ENCODE results near the gene C12orf57.

Gene C12orf57

GRCh38 chr12:6966351-6966750, 22.5 kb downstream of the C12orf57 start:
- DNase-seq, result no peak

DNA sequence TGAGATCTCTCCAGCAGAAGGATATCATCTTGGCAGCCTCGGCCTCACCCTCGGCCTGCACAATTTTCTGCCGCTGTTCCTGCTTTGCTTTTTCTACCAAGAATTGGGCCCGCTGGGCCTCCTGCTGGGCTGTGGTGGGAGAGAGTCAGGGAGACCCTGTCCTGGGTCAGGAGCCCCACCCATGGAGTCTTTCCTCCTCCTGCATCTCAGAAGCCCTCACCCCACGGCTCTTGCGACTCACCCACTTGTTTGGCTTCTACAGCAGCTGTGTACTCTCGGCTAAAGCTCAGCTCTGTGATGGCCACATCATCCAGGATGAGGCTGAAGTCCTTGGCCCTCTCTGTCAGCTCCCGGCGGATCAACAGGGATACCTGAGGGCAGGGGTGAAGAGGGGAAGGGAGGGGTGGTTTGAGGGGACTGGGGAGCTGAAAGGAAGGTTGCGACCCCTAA, 23.9 kb downstream of the C12orf57 start:
- no peak for DNase-seq

DNA sequence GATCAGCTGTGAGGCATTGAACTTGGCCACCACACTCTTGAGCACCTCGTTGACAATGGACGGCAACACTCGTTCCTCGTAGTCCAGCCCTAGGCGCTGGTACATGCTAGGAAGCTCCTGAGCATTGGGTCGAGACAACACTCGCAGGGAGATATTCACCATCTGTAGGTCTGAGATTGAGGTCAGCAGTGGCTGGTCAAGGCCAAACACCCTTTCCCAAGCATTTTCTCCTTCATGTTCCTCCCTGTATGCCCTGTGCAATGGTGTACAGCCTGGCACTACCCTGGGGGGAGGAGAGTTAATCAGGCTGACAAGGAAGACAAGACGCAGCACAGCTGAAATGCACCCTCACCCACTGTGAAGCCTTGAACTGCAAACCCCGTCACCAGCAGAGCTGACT, 24.6 kb downstream of the C12orf57 start:
- DNase-seq, result no peak

DNA sequence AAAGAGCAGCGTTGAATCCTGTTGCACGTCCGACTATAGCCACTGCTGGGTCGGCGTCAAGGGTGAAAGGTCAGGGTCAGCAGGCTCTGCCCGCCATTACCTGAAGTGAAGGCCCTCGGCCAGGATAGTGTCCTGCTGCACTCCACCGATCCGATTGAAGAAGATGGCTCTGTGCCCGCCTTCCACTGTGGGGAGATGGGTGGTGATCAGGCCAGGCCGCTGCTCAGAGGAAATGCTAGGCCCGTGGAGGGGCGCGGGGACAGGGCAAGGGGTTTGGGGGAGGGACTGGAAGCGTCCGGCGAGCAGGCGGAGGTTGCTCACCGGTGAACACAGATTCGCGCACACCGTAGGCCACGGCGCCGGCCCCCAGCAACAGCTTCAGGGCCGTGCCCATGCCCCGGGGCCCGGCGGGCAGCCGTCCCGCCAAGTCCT, 26.3 kb downstream of the C12orf57 start:
- no peak for DNase-seq

GRCh38 chr12:6974180-6974579, 30.4 kb downstream of the C12orf57 start:
- no peak for DNase-seq

DNA sequence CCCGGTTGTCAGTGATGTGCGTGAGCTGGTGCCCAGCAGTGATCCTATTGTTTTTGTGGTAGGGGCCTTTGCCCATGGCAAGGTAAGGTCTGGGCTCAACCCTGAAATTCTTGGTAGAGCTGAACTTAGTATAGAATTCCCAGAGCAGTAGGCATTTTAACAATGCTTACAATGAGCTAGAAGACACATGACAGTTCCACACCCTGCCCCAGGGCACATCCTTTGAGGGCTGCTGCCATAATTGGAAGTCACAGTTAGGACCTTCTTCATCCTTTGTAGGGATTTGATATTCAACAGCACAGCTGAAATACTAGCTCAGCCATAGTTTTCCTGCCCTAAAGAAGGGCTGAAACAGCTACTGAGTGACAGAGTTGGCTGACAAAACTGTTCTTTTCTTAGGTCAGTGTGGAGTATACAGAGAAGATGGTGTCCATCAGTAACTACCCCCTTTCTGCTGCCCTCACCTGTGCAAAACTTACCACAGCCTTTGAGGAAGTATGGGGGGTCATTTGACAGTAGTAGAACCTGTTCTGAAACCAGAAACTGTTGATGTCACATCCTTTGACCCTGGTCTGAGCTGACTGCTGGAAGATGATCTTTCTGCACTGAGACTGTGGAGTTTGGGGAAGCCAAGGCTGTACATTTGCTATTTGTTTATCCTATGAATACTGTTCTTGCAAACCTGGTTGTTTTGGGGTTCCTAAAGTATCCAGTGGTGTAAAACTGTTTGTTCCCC, 31.6 kb downstream of the C12orf57 start:
- no peak for DNase-seq

DNA sequence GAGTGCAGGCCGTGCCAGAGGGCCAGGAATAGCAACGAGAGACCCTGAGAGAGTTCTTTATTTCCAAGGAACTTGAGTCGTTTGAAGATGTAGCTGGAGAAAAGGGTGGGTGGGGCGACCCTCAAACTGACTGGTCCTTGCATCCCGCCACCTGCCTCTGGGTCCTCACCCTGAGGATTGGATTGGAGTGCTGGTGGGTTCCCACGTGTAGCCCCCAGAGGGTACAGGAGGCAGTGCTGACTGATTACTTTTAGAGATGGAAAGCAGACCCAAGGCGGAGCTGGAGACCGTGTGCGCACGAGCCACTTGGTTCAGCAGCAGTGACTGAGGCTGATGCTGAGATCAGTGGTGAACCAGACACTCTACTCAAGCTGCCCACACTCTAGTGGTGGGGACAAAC, 33.8 kb downstream of the C12orf57 start:
- DNase-seq, result no peak

DNA sequence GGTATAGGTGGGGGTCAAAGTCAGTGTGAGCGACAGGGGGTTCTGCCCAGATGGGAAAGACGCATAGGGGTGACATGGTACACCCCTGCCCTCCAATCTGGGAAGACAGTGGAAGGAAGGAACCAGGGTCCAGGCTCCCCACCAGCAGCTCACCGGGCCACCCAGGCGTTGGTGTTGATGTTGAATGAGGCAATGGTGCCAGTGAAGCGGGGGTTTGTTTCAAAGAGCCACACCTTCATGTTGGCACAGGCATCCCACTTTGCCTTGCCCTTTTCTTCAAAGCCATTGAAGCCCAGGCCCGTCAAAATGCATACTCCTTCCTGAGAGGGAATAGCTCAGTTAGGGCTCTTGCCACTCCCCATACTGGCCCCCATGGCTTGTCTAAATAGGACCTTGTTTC, 34.4 kb downstream of the C12orf57 start:
- no peak for DNase-seq

DNA sequence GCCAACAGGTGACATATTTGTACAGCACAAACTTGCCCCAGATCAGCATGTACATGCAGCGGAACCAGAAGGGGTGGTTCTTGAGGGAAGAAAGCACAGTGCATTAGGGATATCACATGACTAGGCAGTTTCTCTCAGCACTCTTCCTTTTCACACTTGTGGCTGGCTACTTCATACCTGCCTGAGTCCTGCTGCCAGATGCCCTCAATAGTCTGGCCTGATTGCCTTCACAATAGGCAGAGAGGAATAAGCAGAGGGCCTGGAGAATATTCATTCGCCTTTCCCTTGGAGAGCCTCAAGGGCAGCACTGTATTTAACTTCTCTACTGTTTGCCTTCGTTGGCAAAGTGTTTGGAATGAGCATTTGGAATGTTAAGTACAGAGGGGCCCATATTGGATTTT, 34.8 kb downstream of the C12orf57 start:
- no peak for DNase-seq

DNA sequence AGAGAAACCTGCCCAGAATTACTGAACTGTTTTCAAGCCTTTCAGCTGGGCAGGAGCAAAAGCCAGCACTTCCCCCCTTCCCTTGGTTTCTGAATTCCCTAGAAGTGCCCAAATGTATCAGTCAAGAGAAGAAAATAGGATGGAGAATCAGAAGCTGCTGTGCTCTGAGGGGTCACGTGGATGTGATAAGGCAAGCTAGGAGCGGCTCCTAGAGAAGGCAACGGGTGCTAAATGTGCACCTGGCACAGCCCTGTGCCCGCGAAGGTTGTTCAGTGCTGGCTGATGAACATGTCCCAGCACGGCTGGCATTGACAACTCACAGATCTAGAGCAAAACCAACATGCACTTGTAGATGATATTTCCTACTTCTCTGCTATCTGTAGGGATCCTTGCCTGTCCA, 35.2 kb downstream of the C12orf57 start:
- no peak for DNase-seq

- DNase-seq, result no peak
Measured at GRCh38 chr12:6979453-6979852, 35.6 kb downstream of the C12orf57 start.

- no peak for DNase-seq
Measured at GRCh38 chr12:6980075-6980474, 36.3 kb downstream of the C12orf57 start.

GRCh38 chr12:6980740-6981139, 36.9 kb downstream of the C12orf57 start:
- no peak for DNase-seq

DNA sequence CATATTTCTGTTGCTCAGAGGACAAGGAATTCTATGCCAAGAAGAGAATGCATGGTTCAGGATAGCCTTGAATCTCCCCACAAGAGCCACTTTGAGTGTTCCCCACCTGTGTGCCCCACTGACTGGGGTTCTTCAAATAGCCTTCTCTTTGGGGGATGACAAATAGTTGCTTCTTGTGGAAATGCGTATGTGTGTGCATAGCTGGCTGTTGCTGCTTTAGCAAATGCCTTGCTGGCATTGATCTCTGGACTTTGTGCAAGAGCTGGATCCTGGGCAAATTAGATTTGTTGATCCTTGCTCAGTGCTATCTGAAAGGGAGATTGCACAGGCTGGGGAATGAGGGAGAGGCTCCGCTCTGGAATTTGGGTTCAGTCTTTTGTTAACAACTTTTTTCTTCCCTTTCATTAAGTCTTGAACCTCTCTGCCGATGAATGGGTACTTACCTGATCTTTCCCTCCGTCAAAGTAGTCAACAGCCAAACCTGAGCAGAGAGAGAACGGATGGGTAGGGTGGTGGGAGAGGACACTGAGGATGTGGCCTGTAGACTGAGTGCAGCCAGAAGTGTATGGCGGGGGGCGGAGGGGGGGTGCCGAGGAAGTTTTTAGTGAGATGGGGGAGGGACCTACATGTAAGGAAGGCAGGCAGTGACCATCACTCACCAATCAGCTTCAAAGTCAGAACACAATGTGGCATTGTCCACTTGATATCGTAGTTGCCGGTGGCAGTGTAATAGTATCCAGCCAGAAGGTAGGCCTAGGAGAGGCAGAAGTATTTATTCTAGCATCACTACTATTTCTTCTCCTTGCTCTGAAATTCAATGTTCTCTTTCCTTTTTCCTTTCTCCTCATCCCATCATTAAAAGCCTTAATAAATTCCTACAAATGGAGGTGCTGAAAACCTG, 37.6 kb downstream of the C12orf57 start:
- no peak for DNase-seq

GRCh38 chr12:6982532-6982931, 38.7 kb downstream of the C12orf57 start:
- DNase-seq, result no peak

- no peak for DNase-seq
Measured at GRCh38 chr12:6987956-6988553, 44.2 kb downstream of the C12orf57 start.
